PFSK-1 (cell line): ENCODE results near the gene CYP26A1.

ENCODE experiments used
- FOXP2 ChIP-seq: optimal IDR thresholded peaks from 2 replicates; pipeline ENCODE3; 2011; ENCODE audit warnings: borderline replicate concordance, control low read depth, inconsistent platforms; ENCODE audit not compliant: insufficient read depth; ENCODE audit errors: extremely low read length, extremely low read depth
- POLR2AphosphoS5 ChIP-seq: IDR thresholded peaks from 2 replicates; pipeline ENCODE4 v1.6.1; 2012; ENCODE audit warnings: low read depth, mild to moderate bottlenecking, control low read depth, low read length, moderate library complexity
- SIN3A ChIP-seq: IDR thresholded peaks from 2 replicates; pipeline ENCODE4 v1.6.1; 2012; ENCODE audit warnings: mild to moderate bottlenecking, low read length, moderate library complexity, borderline replicate concordance; ENCODE audit not compliant: insufficient read depth
- TAF1 ChIP-seq: IDR thresholded peaks from 2 replicates; pipeline ENCODE4 v1.6.1; 2012; ENCODE audit warnings: low read length, control low read depth, borderline replicate concordance; ENCODE audit not compliant: insufficient read depth
- TF ChIP-seq, protein P1 (sequence below), 2 experiments: IDR thresholded peaks; 2 replicates each; pipeline versions ENCODE4 v1.6.1 to v1.8.0; 2011 to 2012; ENCODE audit warnings: low read depth in 2 of 2, low read length in 2 of 2, control low read depth in 1 of 2, inconsistent platforms in 1 of 2, mild to moderate bottlenecking in 1 of 2, moderate library complexity in 1 of 2; ENCODE audit not compliant: insufficient read depth in 1 of 2

CYP26A1 gene

GRCh38 chr10:93072713-93073538, 767 bp upstream of the CYP26A1 start:
- no peak for TF ChIP-seq TAF1
- no peak for TF ChIP-seq FOXP2
- TF ChIP-seq, protein P1, sequence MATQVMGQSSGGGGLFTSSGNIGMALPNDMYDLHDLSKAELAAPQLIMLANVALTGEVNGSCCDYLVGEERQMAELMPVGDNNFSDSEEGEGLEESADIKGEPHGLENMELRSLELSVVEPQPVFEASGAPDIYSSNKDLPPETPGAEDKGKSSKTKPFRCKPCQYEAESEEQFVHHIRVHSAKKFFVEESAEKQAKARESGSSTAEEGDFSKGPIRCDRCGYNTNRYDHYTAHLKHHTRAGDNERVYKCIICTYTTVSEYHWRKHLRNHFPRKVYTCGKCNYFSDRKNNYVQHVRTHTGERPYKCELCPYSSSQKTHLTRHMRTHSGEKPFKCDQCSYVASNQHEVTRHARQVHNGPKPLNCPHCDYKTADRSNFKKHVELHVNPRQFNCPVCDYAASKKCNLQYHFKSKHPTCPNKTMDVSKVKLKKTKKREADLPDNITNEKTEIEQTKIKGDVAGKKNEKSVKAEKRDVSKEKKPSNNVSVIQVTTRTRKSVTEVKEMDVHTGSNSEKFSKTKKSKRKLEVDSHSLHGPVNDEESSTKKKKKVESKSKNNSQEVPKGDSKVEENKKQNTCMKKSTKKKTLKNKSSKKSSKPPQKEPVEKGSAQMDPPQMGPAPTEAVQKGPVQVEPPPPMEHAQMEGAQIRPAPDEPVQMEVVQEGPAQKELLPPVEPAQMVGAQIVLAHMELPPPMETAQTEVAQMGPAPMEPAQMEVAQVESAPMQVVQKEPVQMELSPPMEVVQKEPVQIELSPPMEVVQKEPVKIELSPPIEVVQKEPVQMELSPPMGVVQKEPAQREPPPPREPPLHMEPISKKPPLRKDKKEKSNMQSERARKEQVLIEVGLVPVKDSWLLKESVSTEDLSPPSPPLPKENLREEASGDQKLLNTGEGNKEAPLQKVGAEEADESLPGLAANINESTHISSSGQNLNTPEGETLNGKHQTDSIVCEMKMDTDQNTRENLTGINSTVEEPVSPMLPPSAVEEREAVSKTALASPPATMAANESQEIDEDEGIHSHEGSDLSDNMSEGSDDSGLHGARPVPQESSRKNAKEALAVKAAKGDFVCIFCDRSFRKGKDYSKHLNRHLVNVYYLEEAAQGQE (IDR thresholded peaks at IDR 0.05; ENCODE audit: insufficient read depth in 1 of 2, low read depth in 2 of 2, low read length in 2 of 2): no peak
- no peak for TF ChIP-seq SIN3A
- no peak for TF ChIP-seq POLR2AphosphoS5

GRCh38 chr10:93074147-93074596, 479 bp downstream of the CYP26A1 start:
- TF ChIP-seq POLR2AphosphoS5 (no peak), FOXP2 (no peak), TAF1 (no peak), SIN3A (no peak)
- TF ChIP-seq, protein P1 (IDR thresholded peaks at IDR 0.05; ENCODE audit: insufficient read depth in 1 of 2, low read depth in 2 of 2, low read length in 2 of 2): no peak

DNA sequence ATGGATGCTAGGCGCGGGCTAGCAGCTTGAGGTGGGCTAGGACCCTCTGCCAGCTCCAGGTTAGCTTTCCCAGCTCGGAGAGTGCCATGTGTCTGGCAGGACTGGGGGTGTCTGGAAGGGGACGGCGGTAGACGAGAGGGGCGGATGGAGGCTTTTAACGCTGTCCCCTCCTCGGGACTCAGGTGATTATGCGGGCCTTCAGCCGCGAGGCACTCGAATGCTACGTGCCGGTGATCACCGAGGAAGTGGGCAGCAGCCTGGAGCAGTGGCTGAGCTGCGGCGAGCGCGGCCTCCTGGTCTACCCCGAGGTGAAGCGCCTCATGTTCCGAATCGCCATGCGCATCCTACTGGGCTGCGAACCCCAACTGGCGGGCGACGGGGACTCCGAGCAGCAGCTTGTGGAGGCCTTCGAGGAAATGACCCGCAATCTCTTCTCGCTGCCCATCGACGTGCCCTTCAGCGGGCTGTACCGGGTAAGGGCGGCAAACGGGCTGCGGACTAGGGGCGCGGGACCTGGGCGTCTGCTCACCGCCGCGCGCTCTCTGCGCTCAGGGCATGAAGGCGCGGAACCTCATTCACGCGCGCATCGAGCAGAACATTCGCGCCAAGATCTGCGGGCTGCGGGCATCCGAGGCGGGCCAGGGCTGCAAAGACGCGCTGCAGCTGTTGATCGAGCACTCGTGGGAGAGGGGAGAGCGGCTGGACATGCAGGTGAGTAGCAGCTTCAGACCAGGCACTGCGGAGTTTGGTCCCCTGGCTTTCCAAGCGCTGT, 1.1 kb downstream of the CYP26A1 start:
- no peak for TF ChIP-seq SIN3A
- no peak for TF ChIP-seq POLR2AphosphoS5
- TF ChIP-seq FOXP2: no peak
- TF ChIP-seq, protein P1 (IDR thresholded peaks at IDR 0.05; ENCODE audit: insufficient read depth in 1 of 2, low read depth in 2 of 2, low read length in 2 of 2): no peak
- TF ChIP-seq TAF1: no peak

GRCh38 chr10:93075369-93076221, 1.9 kb downstream of the CYP26A1 start:
- TF ChIP-seq TAF1: no peak
- no peak for TF ChIP-seq FOXP2
- no peak for TF ChIP-seq POLR2AphosphoS5
- TF ChIP-seq, protein P1 (IDR thresholded peaks at IDR 0.05; ENCODE audit: insufficient read depth in 1 of 2, low read depth in 2 of 2, low read length in 2 of 2): no peak
- no peak for TF ChIP-seq SIN3A
